Measurements from ENCODE around the gene CFDP1.

Gene CFDP1

DNA sequence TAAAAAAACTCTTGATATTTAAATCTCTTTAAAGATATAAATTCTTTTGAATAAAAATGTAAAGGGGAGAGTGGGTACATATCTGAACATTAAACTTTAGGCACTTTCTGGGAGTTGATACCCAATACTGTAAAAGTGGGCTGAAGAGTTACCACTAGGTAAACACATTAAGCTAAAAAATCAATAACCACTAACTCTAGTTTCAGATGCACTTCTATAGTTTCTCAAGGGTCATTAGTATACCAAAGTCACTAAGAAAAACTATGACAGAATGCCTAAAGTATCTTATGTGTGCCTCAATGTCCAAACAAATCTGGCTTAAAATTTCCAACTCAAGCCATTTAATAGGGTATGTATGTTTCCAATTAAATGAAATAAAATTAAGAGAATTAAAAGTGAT, 13.1 kb upstream of the CFDP1 start (continued):
- TF ChIP-seq ZNF10 (tag by site-specific recombination; IDR thresholded peaks at IDR 0.05) (no peak), ZFP41 (tag by site-specific recombination; IDR thresholded peaks at IDR 0.05; ENCODE audit: borderline replicate concordance) (no peak), ZNF561 (tag by site-specific recombination; IDR thresholded peaks at IDR 0.05; ENCODE audit: borderline replicate concordance) (no peak), ZNF677 (tag by site-specific recombination; IDR thresholded peaks at IDR 0.05) (no peak), ZNF626 (tag by site-specific recombination; IDR thresholded peaks at IDR 0.05) (no peak), ZNF555 (tag by site-specific recombination; conservative IDR thresholded peaks at IDR 0.05) (no peak), ZNF2 (tag by site-specific recombination; IDR thresholded peaks at IDR 0.05) (no peak), ZNF394 (tag by site-specific recombination; IDR thresholded peaks at IDR 0.05; ENCODE audit: borderline replicate concordance) (no peak), ZNF335 (tag by site-specific recombination; conservative IDR thresholded peaks at IDR 0.05) (no peak), KLF8 (tag by site-specific recombination; IDR thresholded peaks at IDR 0.05) (no peak), TRIM28 (IDR thresholded peaks at IDR 0.05; ENCODE audit: borderline replicate concordance, low read length) (no peak), PRDM4 (tag by site-specific recombination; IDR thresholded peaks at IDR 0.05) (peak; percentile 77), ZNF768 (tag by site-specific recombination; IDR thresholded peaks at IDR 0.05) (no peak), PRDM1 (tag by site-specific recombination; IDR thresholded peaks at IDR 0.05) (no peak), ZNF473 (tag by site-specific recombination; IDR thresholded peaks at IDR 0.05) (no peak), ZNF138 (tag by site-specific recombination; IDR thresholded peaks at IDR 0.05; ENCODE audit: borderline replicate concordance) (no peak), ZNF549 (tag by site-specific recombination; IDR thresholded peaks at IDR 0.05) (no peak), FEZF1 (tag by site-specific recombination; IDR thresholded peaks at IDR 0.05) (peak; percentile 78), ZNF747 (tag by site-specific recombination; IDR thresholded peaks at IDR 0.05) (no peak), ZNF558 (tag by site-specific recombination; IDR thresholded peaks at IDR 0.05) (no peak), YY1 (tag by site-specific recombination; IDR thresholded peaks at IDR 0.05) (no peak), MEIS1 (CRISPR knock-in tag; IDR thresholded peaks at IDR 0.05; ENCODE audit: borderline replicate concordance) (no peak), GLIS2 (tag by site-specific recombination; IDR thresholded peaks at IDR 0.05) (no peak), IKZF3 (tag by site-specific recombination; IDR thresholded peaks at IDR 0.05) (peak; percentile 59; the same call in 1 of the 2 replicates), ZNF610 (tag by site-specific recombination; IDR thresholded peaks at IDR 0.05; ENCODE audit: borderline replicate concordance) (no peak), MYNN (tag by site-specific recombination; IDR thresholded peaks at IDR 0.05; ENCODE audit: borderline replicate concordance) (no peak), ZSCAN16 (tag by site-specific recombination; IDR thresholded peaks at IDR 0.05) (no peak), ZNF585B (tag by site-specific recombination; IDR thresholded peaks at IDR 0.05) (no peak), GFI1B (tag by site-specific recombination; IDR thresholded peaks at IDR 0.05) (0 out of 2 replicates have a peak, but pooled peaks have one; percentile 31), ZFP69B (tag by site-specific recombination; IDR thresholded peaks at IDR 0.05) (no peak), ZEB2 (tag by site-specific recombination; IDR thresholded peaks at IDR 0.05) (no peak; the same call in 1 of the 2 replicates), ZNF221 (tag by site-specific recombination; IDR thresholded peaks at IDR 0.05; ENCODE audit: borderline replicate concordance) (no peak), ZNF664 (tag by site-specific recombination; IDR thresholded peaks at IDR 0.05) (no peak), ZNF510 (tag by site-specific recombination; IDR thresholded peaks at IDR 0.05; ENCODE audit: insufficient replicate concordance) (peak; percentile 6), HOXA7 (CRISPR knock-in tag; IDR thresholded peaks at IDR 0.05; ENCODE audit: borderline replicate concordance) (no peak)
- TF ChIP-seq, protein P1, sequence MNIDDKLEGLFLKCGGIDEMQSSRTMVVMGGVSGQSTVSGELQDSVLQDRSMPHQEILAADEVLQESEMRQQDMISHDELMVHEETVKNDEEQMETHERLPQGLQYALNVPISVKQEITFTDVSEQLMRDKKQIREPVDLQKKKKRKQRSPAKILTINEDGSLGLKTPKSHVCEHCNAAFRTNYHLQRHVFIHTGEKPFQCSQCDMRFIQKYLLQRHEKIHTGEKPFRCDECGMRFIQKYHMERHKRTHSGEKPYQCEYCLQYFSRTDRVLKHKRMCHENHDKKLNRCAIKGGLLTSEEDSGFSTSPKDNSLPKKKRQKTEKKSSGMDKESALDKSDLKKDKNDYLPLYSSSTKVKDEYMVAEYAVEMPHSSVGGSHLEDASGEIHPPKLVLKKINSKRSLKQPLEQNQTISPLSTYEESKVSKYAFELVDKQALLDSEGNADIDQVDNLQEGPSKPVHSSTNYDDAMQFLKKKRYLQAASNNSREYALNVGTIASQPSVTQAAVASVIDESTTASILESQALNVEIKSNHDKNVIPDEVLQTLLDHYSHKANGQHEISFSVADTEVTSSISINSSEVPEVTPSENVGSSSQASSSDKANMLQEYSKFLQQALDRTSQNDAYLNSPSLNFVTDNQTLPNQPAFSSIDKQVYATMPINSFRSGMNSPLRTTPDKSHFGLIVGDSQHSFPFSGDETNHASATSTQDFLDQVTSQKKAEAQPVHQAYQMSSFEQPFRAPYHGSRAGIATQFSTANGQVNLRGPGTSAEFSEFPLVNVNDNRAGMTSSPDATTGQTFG (tag by site-specific recombination; IDR thresholded peaks at IDR 0.05; ENCODE audit: borderline replicate concordance), result no peak
- TF ChIP-seq, protein P2, sequence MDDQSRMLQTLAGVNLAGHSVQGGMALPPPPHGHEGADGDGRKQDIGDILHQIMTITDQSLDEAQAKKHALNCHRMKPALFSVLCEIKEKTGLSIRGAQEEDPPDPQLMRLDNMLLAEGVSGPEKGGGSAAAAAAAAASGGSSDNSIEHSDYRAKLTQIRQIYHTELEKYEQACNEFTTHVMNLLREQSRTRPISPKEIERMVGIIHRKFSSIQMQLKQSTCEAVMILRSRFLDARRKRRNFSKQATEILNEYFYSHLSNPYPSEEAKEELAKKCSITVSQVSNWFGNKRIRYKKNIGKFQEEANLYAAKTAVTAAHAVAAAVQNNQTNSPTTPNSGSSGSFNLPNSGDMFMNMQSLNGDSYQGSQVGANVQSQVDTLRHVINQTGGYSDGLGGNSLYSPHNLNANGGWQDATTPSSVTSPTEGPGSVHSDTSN (CRISPR knock-in tag; IDR thresholded peaks at IDR 0.05), result no peak
